Posterior vena cava (tissue), 2 donors: ENCODE results near the gene TBX4. TPM values are rescaled to one million over a fixed set of nuclear protein-coding genes. Genes with fewer than 3 reads are reported as not detected.
"Not testable (repeated sequence)": the region's sequence is repeated elsewhere in the genome, so short reads cannot be mapped to it uniquely, and the experiment has no call there.

ENCODE experiments used
- DNase-seq: peaks from one replicate; pipeline ENCODE4 v3.0.0-alpha.2; 2020; ENCODE audit warnings: low spot score
- intact Hi-C, 2 donors: fragments of 100-400 bp; cut with DNase I; formaldehyde crosslinking; loops; one replicate each; pipeline versions ENCODE4 v1.14.1 to v1.14.2; 2022 to 2023
- total RNA-seq, 2 donors: library from RNA; stranded (reverse); fragmentation: NEBNext Ultra II Directional; extraction: Animal tissue kit (Norgen Biotek cat#: 25700); gene quantifications; one replicate each; pipeline ENCODE4 v1.2.1, GENCODE V29; 2021
- donor health status: DM: yes; HTN: yes; CAD: no.
- donor health status: DM: yes; HTN: yes; CAD: no.

The TBX4 gene
- total RNA-seq, 2 donors from 2014 or later: 0.24 TPM; not detected in 1

- intact Hi-C loops: no loop called here
- DNase-seq: no peak
These were observed 48.1 kb downstream of the TBX4 start for GRCh38 chr17:61500287-61500686.

- intact Hi-C loops: no loop called here
- DNase-seq: no peak
These were observed 50.1 kb downstream of the TBX4 start for GRCh38 chr17:61502292-61502691.

GRCh38 chr17:61503961-61504360 is 51.7 kb downstream of the TBX4 start:
- intact Hi-C loops: no loop called here
- no peak for DNase-seq

- DNase-seq: no peak
These were observed 52.5 kb downstream of the TBX4 start for GRCh38 chr17:61504697-61505096.

GRCh38 chr17:61505846-61506627 is 53.8 kb downstream of the TBX4 start:
- DNase-seq: no peak

More at GRCh38 chr17:61504697-61505096, 52.5 kb downstream of the TBX4 start:
- intact Hi-C loops: no loop called here

GRCh38 chr17:61507383-61508066 is 55.3 kb downstream of the TBX4 start:
- DNase-seq: no peak
- intact Hi-C loops: no loop called here

More at GRCh38 chr17:61505846-61506627, 53.8 kb downstream of the TBX4 start:
- intact Hi-C loops: no loop called here

- no peak for DNase-seq
- intact Hi-C loops: no loop called here
These were observed 56.7 kb downstream of the TBX4 start for GRCh38 chr17:61508912-61509311.

- DNase-seq, intact Hi-C loops: not testable (repeated sequence)
These were observed 57.2 kb downstream of the TBX4 start for GRCh38 chr17:61509454-61509853.

GRCh38 chr17:61510237-61510636 is 58.0 kb downstream of the TBX4 start:
- no peak for DNase-seq
- intact Hi-C loops: no loop called here

GRCh38 chr17:61510991-61511390 is 58.8 kb downstream of the TBX4 start:
- no peak for DNase-seq
- intact Hi-C loops: no loop called here

- no peak for DNase-seq
These were observed 59.4 kb downstream of the TBX4 start for GRCh38 chr17:61511480-61512182.

GRCh38 chr17:61514491-61514890 is 62.3 kb downstream of the TBX4 start:
- intact Hi-C loops: no loop called here
- no peak for DNase-seq

More at GRCh38 chr17:61511480-61512182, 59.4 kb downstream of the TBX4 start:
- intact Hi-C loops: no loop called here

- intact Hi-C loops: no loop called here
- no peak for DNase-seq
These were observed 65.0 kb downstream of the TBX4 start for GRCh38 chr17:61517265-61517664.

- no peak for DNase-seq
- intact Hi-C loops: no loop called here
These were observed 65.8 kb downstream of the TBX4 start for GRCh38 chr17:61517843-61518606.

- no peak for DNase-seq
- intact Hi-C loops: no loop called here
These were observed 66.9 kb downstream of the TBX4 start for GRCh38 chr17:61519139-61519538.

GRCh38 chr17:61519754-61520440 is 67.7 kb downstream of the TBX4 start:
- intact Hi-C loops: no loop called here
- no peak for DNase-seq

- intact Hi-C loops: no loop called here
These were observed 68.7 kb downstream of the TBX4 start for GRCh38 chr17:61520897-61521296.

GRCh38 chr17:61522088-61522487 is 69.9 kb downstream of the TBX4 start:
- intact Hi-C loops: no loop called here
- no peak for DNase-seq

More at GRCh38 chr17:61520897-61521296, 68.7 kb downstream of the TBX4 start:
- no peak for DNase-seq

- no peak for DNase-seq
- intact Hi-C loops: no loop called here
These were observed 72.1 kb downstream of the TBX4 start for GRCh38 chr17:61524319-61524718.
